Measurements from ENCODE around the gene ZBTB16.
A peak's percentile ranks its signal among the peaks of the same experiment; 100 is the strongest.

ZBTB16 gene

DNA sequence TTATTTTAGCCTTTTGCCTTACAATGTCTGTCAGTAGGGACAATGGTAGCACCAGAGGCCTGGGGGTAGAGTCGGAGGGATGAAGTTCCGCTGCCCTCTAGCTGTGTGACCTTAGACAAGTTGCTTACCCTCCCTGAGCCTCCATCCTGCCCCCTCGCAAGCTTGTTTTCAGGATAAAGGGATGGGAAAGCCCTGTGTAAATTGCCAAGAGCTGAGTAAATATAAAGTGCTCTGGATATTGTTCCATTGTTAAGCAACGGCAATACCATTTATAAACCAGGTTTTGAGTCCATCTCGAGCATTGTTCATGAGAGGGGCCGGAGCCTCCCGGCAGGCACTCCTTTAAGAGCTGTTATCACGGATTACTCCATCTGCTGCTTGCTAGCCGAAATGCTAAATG, 72.9 kb downstream of the ZBTB16 start:
- POLR2A ChIA-PET, result no interaction called here
- Histone ChIP-seq H3K9me3 (ENCODE audit: control insufficient read depth, insufficient read depth, low read depth, low read length) (no peaks in the 10 kb centered on the region), H3K27ac (ENCODE audit: extremely low read depth, low read depth, low read length) (no peak overlapping the region), H3K36me3 (ENCODE audit: control insufficient read depth in 2 of 2, insufficient read depth in 1 of 2, low read length in 2 of 2) (no peaks in the 10 kb centered on the region), H3K4me1 (ENCODE audit: control insufficient read depth, insufficient read depth, low read length) (no peaks in the 10 kb centered on the region; the same call in 1 of the 2 replicates), H3K4me3 (ENCODE audit: low read depth, low read length) (no peak overlapping the region)
- CTCF ChIA-PET, result no interaction called here
- TF ChIP-seq ZNF639 (tag by site-specific recombination; IDR thresholded peaks at IDR 0.05) (no peak), ZNF768 (tag by site-specific recombination; IDR thresholded peaks at IDR 0.05) (peak; percentile 59; the same call in 1 of the 2 replicates)
- TF ChIP-seq, protein P1, sequence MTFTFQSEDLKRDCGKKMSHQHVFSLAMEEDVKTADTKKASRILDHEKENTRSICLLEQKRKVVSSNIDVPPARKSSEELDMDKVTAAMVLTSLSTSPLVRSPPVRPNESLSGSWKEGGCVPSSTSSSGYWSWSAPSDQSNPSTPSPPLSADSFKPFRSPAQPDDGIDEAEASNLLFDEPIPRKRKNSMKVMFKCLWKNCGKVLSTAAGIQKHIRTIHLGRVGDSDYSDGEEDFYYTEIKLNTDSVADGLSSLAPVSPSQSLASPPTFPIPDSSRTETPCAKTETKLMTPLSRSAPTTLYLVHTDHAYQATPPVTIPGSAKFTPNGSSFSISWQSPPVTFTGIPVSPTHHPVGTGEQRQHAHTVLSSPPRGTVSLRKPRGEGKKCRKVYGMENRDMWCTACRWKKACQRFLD (tag by site-specific recombination; IDR thresholded peaks at IDR 0.05), result no peak

DNA sequence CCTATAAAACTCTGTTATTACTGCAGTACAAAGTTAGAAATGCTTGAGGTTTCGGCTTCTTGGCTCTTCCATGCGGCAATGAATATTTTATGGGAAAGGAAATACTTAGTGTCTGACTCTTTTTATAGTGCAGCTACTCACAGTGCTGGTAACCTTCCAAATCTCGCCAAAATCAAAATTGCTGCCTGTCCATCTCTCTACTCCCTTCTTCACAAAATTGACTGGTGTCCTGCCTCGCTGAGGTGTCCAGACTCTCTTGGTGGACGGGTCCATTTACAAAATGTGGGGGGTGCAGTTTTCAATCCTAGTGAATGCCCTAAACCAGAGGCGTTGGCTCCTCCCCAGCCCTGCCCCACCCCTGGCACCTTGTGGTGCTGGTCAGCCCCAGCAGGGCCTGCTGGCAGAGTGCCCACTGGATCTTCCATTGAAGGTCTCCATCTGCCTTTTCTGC, 73.5 kb downstream of the ZBTB16 start:
- ChIA-PET CTCF (no interaction called here), POLR2A (no interaction called here)
- TF ChIP-seq ZNF24 (tag by site-specific recombination; IDR thresholded peaks at IDR 0.05) (no peak), PRDM10 (tag by site-specific recombination; IDR thresholded peaks at IDR 0.05) (peak; percentile 48; the same call in 1 of the 2 replicates)
- Histone ChIP-seq H3K4me3 (ENCODE audit: low read depth, low read length) (no peak overlapping the region), H3K4me1 (ENCODE audit: control insufficient read depth, insufficient read depth, low read length) (no peaks in the 10 kb centered on the region; the same call in 1 of the 2 replicates), H3K36me3 (ENCODE audit: control insufficient read depth in 2 of 2, insufficient read depth in 1 of 2, low read length in 2 of 2) (no peaks in the 10 kb centered on the region), H3K27ac (ENCODE audit: extremely low read depth, low read depth, low read length) (no peak overlapping the region), H3K9me3 (ENCODE audit: control insufficient read depth, insufficient read depth, low read depth, low read length) (no peaks in the 10 kb centered on the region)

- H3K27ac ChIP-seq (ENCODE audit: extremely low read depth, low read depth, low read length), result no peak overlapping the region
- TF ChIP-seq KLF16 (tag by site-specific recombination; IDR thresholded peaks at IDR 0.05), result no peak
- TF ChIP-seq ZNF692 (tag by site-specific recombination; IDR thresholded peaks at IDR 0.05), result no peak
- no peak for TF ChIP-seq ZNF391 (tag by site-specific recombination; IDR thresholded peaks at IDR 0.05; ENCODE audit: borderline replicate concordance, low read depth)
- TF ChIP-seq, protein P1 (tag by site-specific recombination; IDR thresholded peaks at IDR 0.05), result no peak
- no peak for TF ChIP-seq REPIN1 (tag by site-specific recombination; IDR thresholded peaks at IDR 0.05; ENCODE audit: low read depth)
- TF ChIP-seq ZNF747 (tag by site-specific recombination; IDR thresholded peaks at IDR 0.05), result no peak
- no peaks in the 10 kb centered on the region for H3K9me3 ChIP-seq (ENCODE audit: control insufficient read depth, insufficient read depth, low read depth, low read length)
- CTCF ChIA-PET, result interaction anchor here (0.6 to 1.5 kb wide), 6 partner anchors 38 to 629 kb away, joined by 3 to 7 read pairs (median 4); no protein-coding TSS in a partner anchor
- no peaks in the 10 kb centered on the region for H3K36me3 ChIP-seq (ENCODE audit: control insufficient read depth in 2 of 2, insufficient read depth in 1 of 2, low read length in 2 of 2)
- H3K4me1 ChIP-seq (ENCODE audit: control insufficient read depth, insufficient read depth, low read length), result no peaks in the 10 kb centered on the region; the same call in 1 of the 2 replicates
- no peak overlapping the region for H3K4me3 ChIP-seq (ENCODE audit: low read depth, low read length)
- POLR2A ChIA-PET, result no interaction called here
Measured at GRCh38 chr11:114133548-114134329, 74.2 kb downstream of the ZBTB16 start.

Data from HEK293 (cell line).